GM12878 (cell line): ENCODE data around the gene TMTC1. TPM values are rescaled to one million over a fixed set of nuclear protein-coding genes. Genes with fewer than 3 reads are reported as not detected.

Experiments used
- BRCA1 ChIP-seq: IDR thresholded peaks from 2 replicates; pipeline ENCODE4 v1.6.1; 2011; ENCODE audit warnings: low read depth, low read length, improper control_type of control experiment
- IKZF1 ChIP-seq: fragments of 450-650 bp; conservative IDR thresholded peaks from 2 replicates; pipeline ENCODE4 v1.6.1; 2017; ENCODE audit warnings: antibody characterized with exemption, mild to moderate bottlenecking
- NR2F1 ChIP-seq: fragments of 450-650 bp; conservative IDR thresholded peaks from 2 replicates; pipeline ENCODE4 v1.6.1; 2017; ENCODE audit warnings: mild to moderate bottlenecking
- PAX8 ChIP-seq: fragments of 450-650 bp; IDR thresholded peaks from 2 replicates; pipeline ENCODE4 v1.6.1; 2017; ENCODE audit warnings: mild to moderate bottlenecking, moderate library complexity
- RELA ChIP-seq: fragments of 450-650 bp; IDR thresholded peaks from 2 replicates; pipeline ENCODE4 v1.8.0; 2014; ENCODE audit warnings: borderline replicate concordance; ENCODE audit not compliant: partially characterized antibody
- SMAD1 ChIP-seq: fragments of 450-650 bp; IDR thresholded peaks from 2 replicates; pipeline ENCODE4 v1.6.1; 2018; ENCODE audit warnings: mild to moderate bottlenecking, low read depth; ENCODE audit not compliant: partially characterized antibody
- TAF1 ChIP-seq: IDR thresholded peaks from 2 replicates; pipeline ENCODE4 v1.6.1; 2011; ENCODE audit warnings: mild to moderate bottlenecking, low read depth, low read length, borderline replicate concordance
- YY1 ChIP-seq: IDR thresholded peaks from 2 replicates; pipeline ENCODE4 v1.6.1; 2011; ENCODE audit warnings: low read depth, mild to moderate bottlenecking, low read length
- ZNF217 ChIP-seq: fragments of 450-650 bp; IDR thresholded peaks from 2 replicates; pipeline ENCODE4 v1.6.1; 2017; ENCODE audit warnings: antibody characterized with exemption, mild to moderate bottlenecking
- ZNF384 ChIP-seq: IDR thresholded peaks from 2 replicates; pipeline ENCODE4 v1.6.1; 2012; ENCODE audit warnings: low read depth, mild to moderate bottlenecking, low read length, improper control_type of control experiment, borderline replicate concordance
- polyA plus RNA-seq, 11 experiments: library from polyadenylated mRNA; depleted of rRNA in 4 of 11; unstranded in 6 of 11; stranded (reverse) in 5 of 11; fragments of >200 nt; fragmentation: Nextera tagmentation in 4 of 11; fragmentation: Illumina TruSeq in 1 of 11; extraction: Ambion mirVana in 4 of 11; extraction: Trizol in 1 of 11; gene quantifications; 1 replicate in 1 of 11; 2 replicates in 10 of 11; pipeline versions ENCODE4 v1.2.1 to v1.2.3, GENCODE V29; 2011 to 2016; ENCODE audit warnings: inconsistent platforms in 2 of 11, missing spikeins in 2 of 11, low read depth in 1 of 11
- total RNA-seq, 4 experiments: library from RNA; depleted of rRNA in 3 of 4; stranded (reverse); fragments of >200 nt in 3 of 4; fragmentation: Illumina TruSeq in 1 of 4; extraction: Trizol in 1 of 4; gene quantifications; 2 replicates each; pipeline versions ENCODE4 v1.2.1 to v1.2.3, GENCODE V29; 2013 to 2021
- TF ChIP-seq, protein P1 (sequence below): fragments of 450-650 bp; formaldehyde crosslinking; IDR thresholded peaks from 2 replicates; pipeline ENCODE4 v1.5.0; 2022; ENCODE audit warnings: mild to moderate bottlenecking, missing genetic modification characterization
- TF ChIP-seq, protein P2 (sequence below): fragments of 450-650 bp; IDR thresholded peaks from 2 replicates; pipeline ENCODE4 v1.6.1; 2018; ENCODE audit warnings: mild to moderate bottlenecking, low read depth, moderate library complexity; ENCODE audit not compliant: partially characterized antibody
- TF ChIP-seq, protein P3 (sequence below): fragments of 450-650 bp; IDR thresholded peaks from 2 replicates; pipeline ENCODE4 v1.6.1; 2017; ENCODE audit warnings: low read depth, mild to moderate bottlenecking, moderate library complexity

TMTC1 gene
- total and polyA plus RNA-seq, 10 of the 15 experiments (the other 5 are each of a cell fraction or from before 2014, with no cell fraction given) = 0.10 to 20.9 (median 0.57) TPM

DNA sequence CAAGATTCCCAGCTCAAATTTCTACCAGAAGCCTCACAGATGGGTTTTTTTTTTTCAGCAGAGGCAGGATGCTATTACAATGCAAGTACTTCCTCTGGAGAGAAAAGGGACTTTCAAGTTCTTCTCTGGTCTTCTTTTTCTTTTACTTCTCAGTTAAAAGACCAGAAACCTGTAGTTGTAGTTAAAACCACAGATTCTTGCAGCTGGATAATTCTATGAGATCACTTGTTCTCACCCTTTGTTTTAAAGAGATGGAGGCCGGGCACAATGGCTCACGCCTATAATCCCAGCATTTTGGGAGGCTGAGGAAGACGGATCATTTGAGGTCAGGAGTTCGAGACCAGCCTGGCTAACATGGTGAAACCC, 238.7 kb downstream of the TMTC1 start (continued):
- peak; percentile 25; the same call in 1 of the 2 replicates for TF ChIP-seq ZNF384
- 0 out of 2 replicates have a peak, but pooled peaks have one; percentile 38 for TF ChIP-seq IKZF1
- TF ChIP-seq, protein P1, sequence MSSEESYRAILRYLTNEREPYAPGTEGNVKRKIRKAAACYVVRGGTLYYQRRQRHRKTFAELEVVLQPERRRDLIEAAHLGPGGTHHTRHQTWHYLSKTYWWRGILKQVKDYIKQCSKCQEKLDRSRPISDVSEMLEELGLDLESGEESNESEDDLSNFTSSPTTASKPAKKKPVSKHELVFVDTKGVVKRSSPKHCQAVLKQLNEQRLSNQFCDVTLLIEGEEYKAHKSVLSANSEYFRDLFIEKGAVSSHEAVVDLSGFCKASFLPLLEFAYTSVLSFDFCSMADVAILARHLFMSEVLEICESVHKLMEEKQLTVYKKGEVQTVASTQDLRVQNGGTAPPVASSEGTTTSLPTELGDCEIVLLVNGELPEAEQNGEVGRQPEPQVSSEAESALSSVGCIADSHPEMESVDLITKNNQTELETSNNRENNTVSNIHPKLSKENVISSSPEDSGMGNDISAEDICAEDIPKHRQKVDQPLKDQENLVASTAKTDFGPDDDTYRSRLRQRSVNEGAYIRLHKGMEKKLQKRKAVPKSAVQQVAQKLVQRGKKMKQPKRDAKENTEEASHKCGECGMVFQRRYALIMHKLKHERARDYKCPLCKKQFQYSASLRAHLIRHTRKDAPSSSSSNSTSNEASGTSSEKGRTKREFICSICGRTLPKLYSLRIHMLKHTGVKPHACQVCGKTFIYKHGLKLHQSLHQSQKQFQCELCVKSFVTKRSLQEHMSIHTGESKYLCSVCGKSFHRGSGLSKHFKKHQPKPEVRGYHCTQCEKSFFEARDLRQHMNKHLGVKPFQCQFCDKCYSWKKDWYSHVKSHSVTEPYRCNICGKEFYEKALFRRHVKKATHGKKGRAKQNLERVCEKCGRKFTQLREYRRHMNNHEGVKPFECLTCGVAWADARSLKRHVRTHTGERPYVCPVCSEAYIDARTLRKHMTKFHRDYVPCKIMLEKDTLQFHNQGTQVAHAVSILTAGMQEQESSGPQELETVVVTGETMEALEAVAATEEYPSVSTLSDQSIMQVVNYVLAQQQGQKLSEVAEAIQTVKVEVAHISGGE (CRISPR knock-in tag) = no peak
- TF ChIP-seq, protein P2, sequence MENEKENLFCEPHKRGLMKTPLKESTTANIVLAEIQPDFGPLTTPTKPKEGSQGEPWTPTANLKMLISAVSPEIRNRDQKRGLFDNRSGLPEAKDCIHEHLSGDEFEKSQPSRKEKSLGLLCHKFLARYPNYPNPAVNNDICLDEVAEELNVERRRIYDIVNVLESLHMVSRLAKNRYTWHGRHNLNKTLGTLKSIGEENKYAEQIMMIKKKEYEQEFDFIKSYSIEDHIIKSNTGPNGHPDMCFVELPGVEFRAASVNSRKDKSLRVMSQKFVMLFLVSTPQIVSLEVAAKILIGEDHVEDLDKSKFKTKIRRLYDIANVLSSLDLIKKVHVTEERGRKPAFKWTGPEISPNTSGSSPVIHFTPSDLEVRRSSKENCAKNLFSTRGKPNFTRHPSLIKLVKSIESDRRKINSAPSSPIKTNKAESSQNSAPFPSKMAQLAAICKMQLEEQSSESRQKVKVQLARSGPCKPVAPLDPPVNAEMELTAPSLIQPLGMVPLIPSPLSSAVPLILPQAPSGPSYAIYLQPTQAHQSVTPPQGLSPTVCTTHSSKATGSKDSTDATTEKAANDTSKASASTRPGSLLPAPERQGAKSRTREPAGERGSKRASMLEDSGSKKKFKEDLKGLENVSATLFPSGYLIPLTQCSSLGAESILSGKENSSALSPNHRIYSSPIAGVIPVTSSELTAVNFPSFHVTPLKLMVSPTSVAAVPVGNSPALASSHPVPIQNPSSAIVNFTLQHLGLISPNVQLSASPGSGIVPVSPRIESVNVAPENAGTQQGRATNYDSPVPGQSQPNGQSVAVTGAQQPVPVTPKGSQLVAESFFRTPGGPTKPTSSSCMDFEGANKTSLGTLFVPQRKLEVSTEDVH = no peak
- no peak for TF ChIP-seq SMAD1
- no peak for TF ChIP-seq YY1
- TF ChIP-seq PAX8 = no peak
- TF ChIP-seq TAF1 = no peak
- TF ChIP-seq NR2F1 = 0 out of 2 replicates have a peak, but pooled peaks have one; percentile 13
- TF ChIP-seq, protein P3, sequence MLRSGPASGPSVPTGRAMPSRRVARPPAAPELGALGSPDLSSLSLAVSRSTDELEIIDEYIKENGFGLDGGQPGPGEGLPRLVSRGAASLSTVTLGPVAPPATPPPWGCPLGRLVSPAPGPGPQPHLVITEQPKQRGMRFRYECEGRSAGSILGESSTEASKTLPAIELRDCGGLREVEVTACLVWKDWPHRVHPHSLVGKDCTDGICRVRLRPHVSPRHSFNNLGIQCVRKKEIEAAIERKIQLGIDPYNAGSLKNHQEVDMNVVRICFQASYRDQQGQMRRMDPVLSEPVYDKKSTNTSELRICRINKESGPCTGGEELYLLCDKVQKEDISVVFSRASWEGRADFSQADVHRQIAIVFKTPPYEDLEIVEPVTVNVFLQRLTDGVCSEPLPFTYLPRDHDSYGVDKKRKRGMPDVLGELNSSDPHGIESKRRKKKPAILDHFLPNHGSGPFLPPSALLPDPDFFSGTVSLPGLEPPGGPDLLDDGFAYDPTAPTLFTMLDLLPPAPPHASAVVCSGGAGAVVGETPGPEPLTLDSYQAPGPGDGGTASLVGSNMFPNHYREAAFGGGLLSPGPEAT = 0 out of 2 replicates have a peak, but pooled peaks have one; percentile 52
- TF ChIP-seq RELA = no peak
- no peak for TF ChIP-seq BRCA1
- no peak; the same call in 1 of the 2 replicates for TF ChIP-seq ZNF217
